Esophagus muscularis mucosa (tissue), 4 donors: ENCODE measurements around the gene SH3BP4.

ENCODE experiments used
- CTCF ChIP-seq, 3 experiments: fragments of 200-600 bp in 2 of 3; fragments of 450-650 bp in 1 of 3; sonication (generic) in 2 of 3; IDR thresholded peaks; one replicate each; pipeline ENCODE4 v1.5.1; 2017 to 2019; ENCODE audit warnings: antibody characterized with exemption in 3 of 3, mild to moderate bottlenecking in 2 of 3, moderate library complexity in 1 of 3
- EP300 ChIP-seq: sonication (generic); formaldehyde crosslinking; IDR thresholded peaks from one replicate; pipeline ENCODE4 v1.6.1; 2017; ENCODE audit warnings: antibody characterized with exemption
- POLR2A ChIP-seq: fragments of 450-650 bp; IDR thresholded peaks from one replicate; pipeline ENCODE4 v1.6.1; 2017; ENCODE audit warnings: antibody characterized with exemption, moderate library complexity, mild to moderate bottlenecking, low read depth

- TF ChIP-seq CTCF (IDR thresholded peaks at IDR 0.05): no peak
- no peak for TF ChIP-seq POLR2A
- no peak for TF ChIP-seq EP300
Observed at GRCh38 chr2:234940527-234940926, 11.3 kb upstream of the SH3BP4 start.
